IPS-20b (cell line): Measurements from ENCODE around the gene AFDN.

Experiments
- H3K27ac ChIP-seq: one replicate; pipeline ENCODE4 v1.5.1; 2013; ENCODE audit warnings: low read length
- H3K27me3 ChIP-seq: 2 replicates; pipeline ENCODE4 v1.6.1; 2013; ENCODE audit warnings: mild to moderate bottlenecking, low read length, inconsistent platforms; ENCODE audit not compliant: insufficient read depth
- H3K36me3 ChIP-seq: 2 replicates; pipeline ENCODE4 v1.6.1; 2013; ENCODE audit warnings: low read depth, mild to moderate bottlenecking, inconsistent platforms, low read length, moderate library complexity; ENCODE audit not compliant: insufficient read depth
- H3K4me1 ChIP-seq: 2 replicates; pipeline ENCODE4 v1.6.1; 2013; ENCODE audit warnings: mild to moderate bottlenecking, control low read depth, inconsistent platforms, low read length, moderate library complexity; ENCODE audit not compliant: insufficient read depth
- H3K4me3 ChIP-seq: 2 replicates; pipeline ENCODE4 v1.5.1; 2013; ENCODE audit warnings: mild to moderate bottlenecking, low read length, inconsistent platforms
- H3K9ac ChIP-seq: 2 replicates; pipeline ENCODE4 v1.6.1; 2013; ENCODE audit warnings: low read depth, mild to moderate bottlenecking, inconsistent platforms, low read length, moderate library complexity
- H3K9me3 ChIP-seq: 2 replicates; pipeline ENCODE4 v1.6.1; 2013; ENCODE audit warnings: mild to moderate bottlenecking, low read depth, low read length, inconsistent platforms; ENCODE audit not compliant: insufficient read depth

AFDN gene

DNA sequence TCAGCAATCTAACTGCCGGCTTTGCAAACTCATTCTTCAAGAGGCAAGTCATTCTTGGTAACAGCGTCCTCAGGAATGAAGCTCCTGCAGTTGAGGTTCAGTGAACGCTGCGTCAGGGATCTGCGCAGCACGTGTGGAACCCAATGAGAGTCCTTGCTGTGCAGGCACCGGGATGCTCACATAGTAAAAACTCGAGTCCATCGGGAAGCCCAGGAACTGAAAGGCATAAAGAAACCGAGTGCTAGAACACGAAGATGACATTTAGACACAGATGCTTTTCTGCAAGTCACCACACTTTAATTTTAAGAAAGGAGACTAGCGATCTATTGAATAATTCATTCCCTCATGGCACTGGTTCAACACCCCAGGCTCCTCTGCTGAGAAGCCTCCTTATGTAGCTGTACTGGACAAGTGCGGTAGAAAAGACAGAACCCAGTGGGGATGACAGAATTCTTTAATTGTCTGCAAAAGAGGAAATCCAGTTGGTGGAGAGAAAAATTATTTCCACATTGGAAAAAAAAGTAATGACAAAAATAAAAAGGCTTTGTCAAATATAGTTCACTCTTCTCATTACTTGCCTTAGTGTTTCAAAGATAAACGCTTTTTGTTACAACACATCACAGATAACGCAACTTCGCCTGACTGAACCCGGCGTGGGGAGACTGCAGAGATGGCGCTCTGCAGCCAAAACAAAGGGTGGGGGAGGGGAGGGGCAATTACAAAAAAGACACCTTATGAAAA lies 1.9 kb upstream of the AFDN start:
- Histone ChIP-seq H3K27me3 (peaks cover 11% of the 10 kb centered on the region; the same call in 1 of the 2 replicates), H3K9me3 (no peaks in the 10 kb centered on the region), H3K27ac (no peak overlapping the region), H3K9ac (peak overlapping the region; percentile 79; the same call in 1 of the 2 replicates), H3K36me3 (peaks cover 6% of the 10 kb centered on the region; the same call in 1 of the 2 replicates), H3K4me1 (peaks cover 4% of the 10 kb centered on the region; the same call in 1 of the 2 replicates), H3K4me3 (peak overlapping the region; percentile 86)

DNA sequence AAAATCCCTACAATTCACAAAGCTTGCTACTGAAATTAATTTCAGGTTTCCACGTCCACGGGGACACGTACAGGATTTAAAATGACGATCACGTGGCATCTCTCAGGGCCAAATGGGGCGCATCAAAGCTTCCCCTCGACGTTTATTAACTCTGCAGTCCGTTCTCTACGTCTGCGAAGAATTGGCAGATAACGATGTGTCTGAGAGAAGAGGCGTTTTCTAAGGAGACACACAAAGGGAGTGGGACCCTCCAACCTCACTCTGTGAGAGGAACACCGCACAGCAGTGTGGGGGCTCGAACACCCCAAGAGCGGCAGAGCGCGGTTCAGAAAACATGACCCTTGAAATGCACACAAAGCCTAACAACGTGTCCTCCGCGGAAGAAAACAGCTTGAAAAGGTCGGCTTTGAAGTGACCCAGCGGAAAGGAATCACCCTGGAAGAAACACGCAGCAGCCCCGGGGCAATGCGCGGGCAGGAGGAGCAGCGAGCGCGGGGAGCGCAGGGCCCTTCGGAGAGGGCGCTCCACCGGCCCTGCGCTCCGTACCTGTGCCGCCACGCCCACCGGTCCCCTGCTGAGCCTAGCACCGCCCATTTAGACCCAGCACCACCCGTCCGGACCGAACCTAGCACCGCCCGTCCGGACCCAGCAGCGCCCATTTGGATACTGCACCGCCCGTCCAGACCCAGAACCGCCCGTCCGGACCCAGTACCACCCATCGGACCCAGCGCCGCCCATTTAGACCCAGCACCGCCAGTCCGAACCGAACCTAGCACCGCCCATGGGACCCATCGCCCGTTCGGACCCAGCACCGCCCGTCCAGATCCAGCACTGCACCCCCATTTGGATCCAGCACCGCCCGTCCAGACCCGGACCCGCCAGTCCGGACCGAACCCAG lies 1.1 kb upstream of the AFDN start:
- Histone ChIP-seq H3K36me3 (peaks cover 6% of the 10 kb centered on the region; the same call in 1 of the 2 replicates), H3K9me3 (no peaks in the 10 kb centered on the region), H3K27ac (no peak overlapping the region), H3K4me1 (peaks cover 5% of the 10 kb centered on the region; the same call in 1 of the 2 replicates), H3K9ac (peak overlapping the region; percentile 79; the same call in 1 of the 2 replicates), H3K27me3 (peaks cover 11% of the 10 kb centered on the region; the same call in 1 of the 2 replicates), H3K4me3 (peak overlapping the region; percentile 86)

DNA sequence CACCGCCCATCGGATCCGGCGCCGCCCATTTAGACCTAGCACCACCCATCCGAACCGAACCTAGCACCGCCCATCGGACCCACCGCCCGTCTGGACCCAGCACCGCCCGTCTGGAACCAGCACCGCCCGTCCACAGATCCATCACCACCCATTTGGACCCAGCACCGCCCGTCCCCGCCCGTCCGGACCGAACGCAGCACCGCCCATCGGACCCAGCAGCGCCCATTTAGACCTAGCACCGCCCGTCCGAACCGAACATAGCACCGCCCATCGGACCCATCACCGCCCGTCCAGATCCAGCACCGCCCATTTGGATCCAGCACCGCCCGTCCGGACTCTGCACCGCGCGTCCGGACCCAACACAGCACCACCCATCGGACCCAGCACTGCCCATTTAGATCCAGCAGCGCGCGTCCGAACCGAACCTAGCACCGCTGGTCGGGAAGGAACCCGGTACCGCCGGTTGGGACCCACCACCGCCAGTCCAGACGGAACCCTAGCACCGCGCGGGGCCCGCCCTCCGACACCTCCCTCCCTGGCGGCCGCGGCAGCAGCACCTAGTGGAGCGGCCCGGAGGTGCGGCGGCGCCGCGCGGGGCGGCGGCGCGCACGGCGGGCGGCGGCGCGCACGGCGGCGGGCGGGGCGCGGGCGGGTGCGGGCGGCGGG lies 348 bp upstream of the AFDN start:
- H3K4me1 ChIP-seq, result peaks cover 5% of the 10 kb centered on the region; the same call in 1 of the 2 replicates
- peak overlapping the region; percentile 79; the same call in 1 of the 2 replicates for H3K9ac ChIP-seq
- no peak overlapping the region for H3K27ac ChIP-seq
- H3K9me3 ChIP-seq, result no peaks in the 10 kb centered on the region
- H3K27me3 ChIP-seq, result peaks cover 11% of the 10 kb centered on the region; the same call in 1 of the 2 replicates
- peaks cover 6% of the 10 kb centered on the region; the same call in 1 of the 2 replicates for H3K36me3 ChIP-seq
- H3K4me3 ChIP-seq, result peak overlapping the region; percentile 86

GRCh38 chr6:167827583-167828324 lies 1.0 kb downstream of the AFDN start:
- Histone ChIP-seq H3K27me3 (peaks cover 11% of the 10 kb centered on the region; the same call in 1 of the 2 replicates), H3K36me3 (peaks cover 6% of the 10 kb centered on the region; the same call in 1 of the 2 replicates), H3K9ac (peak overlapping the region; percentile 80; the same call in 1 of the 2 replicates), H3K4me1 (peaks cover 10% of the 10 kb centered on the region; the same call in 1 of the 2 replicates), H3K9me3 (no peaks in the 10 kb centered on the region), H3K27ac (no peak overlapping the region), H3K4me3 (peak overlapping the region; percentile 88)

DNA sequence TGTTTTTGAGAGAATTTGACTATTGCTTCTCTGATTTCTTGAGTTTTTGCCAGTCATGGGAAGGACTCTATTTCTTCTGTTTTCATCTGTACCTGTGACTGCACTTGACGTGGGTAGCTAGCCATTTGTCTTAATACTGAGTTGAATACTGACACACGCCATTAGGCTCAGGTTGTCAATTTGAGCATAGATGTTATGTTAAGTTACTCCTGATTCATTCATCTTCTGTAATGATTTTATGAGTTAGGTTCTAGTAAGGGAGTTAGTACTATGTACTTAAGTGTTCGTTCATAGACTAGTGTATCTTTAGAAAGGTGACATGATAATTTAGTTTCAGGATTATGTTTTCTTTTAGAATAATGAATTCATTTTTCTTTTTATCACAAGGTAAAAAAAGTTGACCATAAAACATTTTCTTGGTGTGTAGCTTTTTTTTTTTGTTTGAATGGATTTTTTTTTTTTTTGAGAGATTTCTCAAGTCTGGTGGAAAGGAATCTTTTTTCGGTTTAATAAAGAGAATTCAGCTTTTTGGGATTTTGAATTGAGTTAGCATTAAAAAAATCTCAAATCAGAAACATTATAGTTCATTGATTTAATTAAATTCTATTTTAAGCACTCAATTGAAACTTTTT lies 1.7 kb downstream of the AFDN start:
- no peaks in the 10 kb centered on the region for H3K9me3 ChIP-seq
- no peak overlapping the region for H3K27ac ChIP-seq
- H3K36me3 ChIP-seq, result peaks cover 6% of the 10 kb centered on the region; the same call in 1 of the 2 replicates
- peaks cover 16% of the 10 kb centered on the region; the same call in 1 of the 2 replicates for H3K4me1 ChIP-seq
- H3K27me3 ChIP-seq, result peaks cover 11% of the 10 kb centered on the region; the same call in 1 of the 2 replicates
- H3K4me3 ChIP-seq, result peak overlapping the region; percentile 88
- peak overlapping the region; percentile 80; the same call in 1 of the 2 replicates for H3K9ac ChIP-seq

GRCh38 chr6:167829513-167829912 lies 2.8 kb downstream of the AFDN start:
- Histone ChIP-seq H3K4me1 (peaks cover 17% of the 10 kb centered on the region; the same call in 1 of the 2 replicates), H3K36me3 (no peaks in the 10 kb centered on the region), H3K9ac (peak overlapping the region; percentile 3; the same call in 1 of the 2 replicates), H3K9me3 (no peaks in the 10 kb centered on the region), H3K27ac (no peak overlapping the region), H3K4me3 (no peak overlapping the region; the same call in 1 of the 2 replicates), H3K27me3 (peaks cover 10% of the 10 kb centered on the region; the same call in 1 of the 2 replicates)

GRCh38 chr6:167831281-167831828 lies 4.6 kb downstream of the AFDN start:
- no peaks in the 10 kb centered on the region for H3K27me3 ChIP-seq
- no peak overlapping the region for H3K27ac ChIP-seq
- no peaks in the 10 kb centered on the region for H3K36me3 ChIP-seq
- H3K9ac ChIP-seq, result no peak overlapping the region
- no peak overlapping the region for H3K4me3 ChIP-seq
- no peaks in the 10 kb centered on the region for H3K9me3 ChIP-seq
- peaks cover 17% of the 10 kb centered on the region; the same call in 1 of the 2 replicates for H3K4me1 ChIP-seq

- H3K4me3 ChIP-seq, result no peak overlapping the region
- H3K9me3 ChIP-seq, result no peaks in the 10 kb centered on the region
- peaks cover 17% of the 10 kb centered on the region; the same call in 1 of the 2 replicates for H3K4me1 ChIP-seq
- H3K36me3 ChIP-seq, result no peaks in the 10 kb centered on the region
- no peak overlapping the region for H3K9ac ChIP-seq
- no peaks in the 10 kb centered on the region for H3K27me3 ChIP-seq
- H3K27ac ChIP-seq, result no peak overlapping the region
Measured at GRCh38 chr6:167832497-167833395, 6.0 kb downstream of the AFDN start.

DNA sequence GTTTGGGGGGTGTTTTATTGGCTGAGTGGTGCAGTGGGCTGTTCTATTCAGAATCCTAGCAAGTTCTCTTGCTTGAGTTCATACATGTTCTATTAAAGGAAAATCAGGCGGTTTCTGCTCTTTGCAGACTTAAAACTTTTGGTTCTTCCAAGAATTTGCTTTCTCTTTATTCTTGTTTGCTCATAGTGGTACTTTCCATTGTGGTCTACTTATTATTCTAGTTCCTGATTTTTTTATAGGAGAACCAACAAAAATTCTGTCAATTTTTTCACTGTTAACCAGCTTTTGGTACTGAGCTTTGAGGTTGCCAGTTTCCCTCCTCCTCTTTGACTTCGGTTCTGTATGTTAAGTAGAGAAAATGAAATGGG lies 6.7 kb downstream of the AFDN start:
- H3K27ac ChIP-seq, result no peak overlapping the region
- no peaks in the 10 kb centered on the region for H3K36me3 ChIP-seq
- no peaks in the 10 kb centered on the region for H3K9me3 ChIP-seq
- peaks cover 17% of the 10 kb centered on the region; the same call in 1 of the 2 replicates for H3K4me1 ChIP-seq
- H3K9ac ChIP-seq, result no peak overlapping the region
- no peaks in the 10 kb centered on the region for H3K27me3 ChIP-seq
- no peak overlapping the region for H3K4me3 ChIP-seq
